B cell (primary cell): ENCODE results near the gene CYP20A1. TPM values are rescaled to one million over a fixed set of nuclear protein-coding genes. Genes with fewer than 3 reads are reported as not detected.

Source experiments
- ATAC-seq: fragments of 200-7000 bp; cut with Tn5 transposase; one replicate; pipeline ENCODE4 v1.10.0; 2021; ENCODE audit warnings: low read depth, mild to moderate bottlenecking, moderate number of reproducible peaks, moderate library complexity
- CTCF ChIA-PET: fragments of 350-600 bp; sonication (Branson Sonifier 250); formaldehyde crosslinking; loops from one replicate; lab custom pipeline; 2021; ENCODE audit warnings: antibody characterized with exemption, inconsistent platforms; lab: Charles Lee
- POLR2A ChIA-PET: fragments of 350-600 bp; sonication (Branson Sonifier 250); formaldehyde crosslinking; loops from one replicate; lab custom pipeline; 2021; ENCODE audit warnings: antibody characterized with exemption; lab: Charles Lee
- DNase-seq: peaks from one replicate; pipeline ENCODE4 v3.0.0; 2013
- H2AFZ ChIP-seq: 2 replicates; pipeline ENCODE4 v1.6.1; 2012; ENCODE audit warnings: mild to moderate bottlenecking, low read depth, low read length; ENCODE audit not compliant: insufficient read depth, poor library complexity, severe bottlenecking
- H3K27ac ChIP-seq, 2 donors: 1 replicate in 1 of 2; 2 replicates in 1 of 2; pipeline ENCODE4 v1.5.1; 2012 to 2013; ENCODE audit warnings: low read length in 2 of 2, mild to moderate bottlenecking in 2 of 2, moderate library complexity in 1 of 2
- H3K27me3 ChIP-seq, 4 experiments: fragments of 200-600 bp in 1 of 4; sonication (generic) in 1 of 4; replicated peaks in 1 of 4; 1 replicate in 2 of 4; 2 replicates in 2 of 4; pipeline versions ENCODE4 v1.6.1 to v1.7.0; 2013 to 2016; ENCODE audit warnings: low read length in 3 of 4, mild to moderate bottlenecking in 2 of 4, mixed read lengths in 1 of 4, moderate library complexity in 1 of 4; ENCODE audit not compliant: insufficient read depth in 4 of 4, control insufficient read depth in 3 of 4; ENCODE audit errors: control extremely low read depth in 1 of 4
- H3K36me3 ChIP-seq, 2 experiments: replicated peaks in 1 of 2; 1 replicate in 1 of 2; 2 replicates in 1 of 2; pipeline versions ENCODE4 v1.6.1 to v1.7.1; 2013; ENCODE audit warnings: low read length in 1 of 2; ENCODE audit not compliant: insufficient read depth in 2 of 2, control insufficient read depth in 1 of 2; ENCODE audit errors: control extremely low read depth in 1 of 2, extremely low read depth in 1 of 2
- H3K4me1 ChIP-seq, 2 donors: fragments of 200-600 bp in 1 of 2; sonication (generic) in 1 of 2; 1 replicate in 1 of 2; 2 replicates in 1 of 2; pipeline versions ENCODE4 v1.5.1 to v1.6.1; 2013 to 2017; ENCODE audit warnings: low read length in 2 of 2; ENCODE audit not compliant: control insufficient read depth in 2 of 2, insufficient read depth in 2 of 2
- H3K4me2 ChIP-seq: replicated peaks from 2 replicates; pipeline ENCODE3; 2012; ENCODE audit warnings: mild to moderate bottlenecking, low read depth, low read length; ENCODE audit not compliant: poor library complexity, severe bottlenecking
- H3K4me3 ChIP-seq, 5 experiments: fragments of 200-600 bp in 1 of 5; sonication (generic) in 1 of 5; 1 replicate in 3 of 5; 2 replicates in 2 of 5; pipeline versions ENCODE4 v1.5.1 to v1.7.0; 2011 to 2016; ENCODE audit warnings: low read length in 4 of 5, mild to moderate bottlenecking in 4 of 5, low read depth in 2 of 5, control low read depth in 1 of 5, moderate library complexity in 1 of 5; ENCODE audit not compliant: insufficient read depth in 1 of 5; ENCODE audit errors: control extremely low read depth in 1 of 5, extremely low read depth in 1 of 5
- H3K79me2 ChIP-seq: fragments of 200-600 bp; sonication (generic); one replicate; pipeline ENCODE4 v1.6.0; 2016; ENCODE audit warnings: low read length; ENCODE audit not compliant: control insufficient read depth, insufficient read depth
- H3K9ac ChIP-seq: fragments of 200-600 bp; sonication (generic); 2 replicates; pipeline ENCODE4 v1.6.1; 2017; ENCODE audit warnings: mild to moderate bottlenecking, low read length, moderate library complexity
- H3K9me3 ChIP-seq, 3 donors: one replicate each; pipeline versions ENCODE4 v1.6.1 to v1.7.1; 2013; ENCODE audit warnings: low read length in 2 of 3; ENCODE audit not compliant: control insufficient read depth in 2 of 3, insufficient read depth in 1 of 3; ENCODE audit errors: control extremely low read depth in 1 of 3
- H4K20me1 ChIP-seq: 2 replicates; pipeline ENCODE4 v1.6.0; 2012; ENCODE audit warnings: mild to moderate bottlenecking, low read length; ENCODE audit not compliant: insufficient read depth, control insufficient read depth, poor library complexity, severe bottlenecking
- H3K27ac Mint-ChIP-seq: one replicate; pipeline ENCODE4 v1.8.0; 2021; ENCODE audit warnings: mixed read lengths
- H3K27me3 Mint-ChIP-seq: one replicate; pipeline ENCODE4 v1.8.0; 2021; ENCODE audit warnings: mixed read lengths
- H3K4me1 Mint-ChIP-seq: one replicate; pipeline ENCODE4 v1.8.0; 2021; ENCODE audit warnings: mixed read lengths
- H3K4me3 Mint-ChIP-seq: one replicate; pipeline ENCODE4 v1.8.0; 2021; ENCODE audit warnings: mixed read lengths
- H3K9me3 Mint-ChIP-seq: one replicate; pipeline ENCODE4 v1.8.0; 2022; ENCODE audit warnings: mixed read lengths; ENCODE audit not compliant: insufficient read depth
- CTCF ChIP-seq: fragments of 200-600 bp; IDR thresholded peaks from one replicate; pipeline ENCODE4 v1.8.0; 2022; ENCODE audit warnings: antibody characterized with exemption, mild to moderate bottlenecking
- EZH2 ChIP-seq: IDR thresholded peaks from 2 replicates; pipeline ENCODE4 v1.6.1; 2012; ENCODE audit warnings: borderline replicate concordance, low read depth, mild to moderate bottlenecking, moderate library complexity, low read length; ENCODE audit not compliant: insufficient read depth, poor library complexity, severe bottlenecking
- WGBS: methylation state at CpG from one replicate; pipeline ENCODE4 v1.1.5; 2013; ENCODE audit warnings: missing lambda C conversion rate; ENCODE audit not compliant: insufficient coverage; 5-methylcytosine and 5-hydroxymethylcytosine counted together
- intact Hi-C: fragments of 100-400 bp; cut with micrococcal nuclease; formaldehyde crosslinking; loops from one replicate; pipeline ENCODE4 v1.10.0; 2022
- polyA plus RNA-seq: library from polyadenylated mRNA; depleted of rRNA; stranded (reverse); fragments of >200 nt; gene quantifications from 2 replicates; pipeline ENCODE4 v1.2.3, GENCODE V29; 2012
- total RNA-seq, 2 donors: library from RNA; stranded (reverse); fragments of 120-200 nt in 1 of 2; gene quantifications; 1 replicate in 1 of 2; 2 replicates in 1 of 2; pipeline versions ENCODE4 v1.2.3 to v1.2.4, GENCODE V29; 2013 to 2022

Gene CYP20A1
- total and polyA plus RNA-seq, 2 donors (not counting 1 experiment from before 2014, with no cell fraction given) = 16.2 to 38.5 TPM

- DNase-seq (peak; percentile 19), ATAC-seq (no peak)
- Histone ChIP-seq H4K20me1 (peaks cover 15% of the 10 kb centered on the region), H3K79me2 (peaks cover 33% of the 10 kb centered on the region), H3K9me3 (no peaks in the 10 kb centered on the region), H3K27ac (no peak overlapping the region), H3K4me2 (peak overlapping the region; percentile 77), H3K4me1 (peaks cover 17 to 19% of the 10 kb centered on the region in 2 donors), H2AFZ (peak overlapping the region; percentile 79), H3K27me3 (no peaks in the 10 kb centered on the region), H3K9ac (peak overlapping the region; percentile 73), H3K4me3 (peak overlapping the region in 2 of 5 experiments; percentile 83 to 96), H3K36me3 (no peaks in the 10 kb centered on the region)
- TF ChIP-seq EZH2 (no peak), CTCF (no peak)
- WGBS = 90% methylated on average over 6 of the region's 16 CpGs
- POLR2A ChIA-PET = interaction anchor here (0.6 to 1.9 kb wide), 3 partner anchors 12 to 570 kb away, joined by 4 to 10 read pairs (median 4); partner anchors contain the start of genes CARF and WDR12
- H3K27me3 Mint-ChIP-seq = no peaks in the 10 kb centered on the region
- intact Hi-C loops = loop anchor here (1.0 to 5.0 kb wide), 3 partner anchors 91 to 1785 kb away; partner anchors contain the start of genes ABI2, NBEAL1, STRADB and TRAK2
- CTCF ChIA-PET = interaction anchor here (0.5 to 2.6 kb wide), 6 partner anchors 10 to 992 kb away, joined by 3 to 15 read pairs (median 5); partner anchors contain the start of genes CARF and WDR12
- peak overlapping the region; percentile 96 for H3K4me3 Mint-ChIP-seq
- H3K4me1 Mint-ChIP-seq = peaks cover 25% of the 10 kb centered on the region
- H3K9me3 Mint-ChIP-seq = no peaks in the 10 kb centered on the region
- peak overlapping the region; percentile 68 for H3K27ac Mint-ChIP-seq
Observed at GRCh38 chr2:203237346-203238238, 1.2 kb upstream of the CYP20A1 start.
